Non-pigmented ciliary epithelial cell (primary cell): ENCODE results near the gene ZNF407.

Source experiments
- DNase-seq: peaks from one replicate; pipeline ENCODE4 v3.0.0-alpha.2; 2010; ENCODE audit warnings: low read depth

ZNF407 gene

GRCh38 chr18:74672371-74672770 is 74.7 kb downstream of the ZNF407 start:
- no peak for DNase-seq

GRCh38 chr18:74674487-74674886 is 76.8 kb downstream of the ZNF407 start:
- DNase-seq, result no peak

- no peak for DNase-seq
Measured at GRCh38 chr18:74679006-74679678, 81.5 kb downstream of the ZNF407 start.

GRCh38 chr18:74679679-74680076 is 82.0 kb downstream of the ZNF407 start:
- DNase-seq, result no peak

- no peak for DNase-seq
Measured at GRCh38 chr18:74682141-74682990, 84.7 kb downstream of the ZNF407 start.

- DNase-seq, result no peak
Measured at GRCh38 chr18:74682991-74683297, 85.3 kb downstream of the ZNF407 start.

GRCh38 chr18:74683573-74683972 is 85.9 kb downstream of the ZNF407 start:
- DNase-seq, result no peak

- peak; percentile 31 for DNase-seq
Measured at GRCh38 chr18:74689251-74689650, 91.6 kb downstream of the ZNF407 start.

GRCh38 chr18:74692367-74693013 is 94.8 kb downstream of the ZNF407 start:
- DNase-seq, result no peak

- DNase-seq, result no peak
Measured at GRCh38 chr18:74694436-74694835, 96.8 kb downstream of the ZNF407 start.

GRCh38 chr18:74695170-74695569 is 97.5 kb downstream of the ZNF407 start:
- no peak for DNase-seq

GRCh38 chr18:74698881-74699280 is 101.2 kb downstream of the ZNF407 start:
- DNase-seq, result no peak

- no peak for DNase-seq
Measured at GRCh38 chr18:74699455-74699854, 101.8 kb downstream of the ZNF407 start.

GRCh38 chr18:74702950-74703349 is 105.3 kb downstream of the ZNF407 start:
- no peak for DNase-seq

- DNase-seq, result no peak
Measured at GRCh38 chr18:74708169-74708568, 110.5 kb downstream of the ZNF407 start.

GRCh38 chr18:74709452-74709851 is 111.8 kb downstream of the ZNF407 start:
- DNase-seq, result no peak

- DNase-seq, result no peak
Measured at GRCh38 chr18:74714120-74714519, 116.5 kb downstream of the ZNF407 start.

GRCh38 chr18:74714791-74715190 is 117.1 kb downstream of the ZNF407 start:
- DNase-seq, result no peak

- no peak for DNase-seq
Measured at GRCh38 chr18:74715306-74715705, 117.6 kb downstream of the ZNF407 start.

- DNase-seq, result no peak
Measured at GRCh38 chr18:74715865-74716712, 118.4 kb downstream of the ZNF407 start.

GRCh38 chr18:74718312-74718711 is 120.6 kb downstream of the ZNF407 start:
- DNase-seq, result no peak

- DNase-seq, result no peak
Measured at GRCh38 chr18:74722237-74722636, 124.6 kb downstream of the ZNF407 start.
